Neural cell (in vitro differentiated cells): ENCODE data around the gene ARHGAP27. TPM values are rescaled to one million over a fixed set of nuclear protein-coding genes. Genes with fewer than 3 reads are reported as not detected.

Experiments used
- H2AFZ ChIP-seq: fragments of 200-600, 300-800 bp; sonication (generic), shearing (Covaris generic); 2 replicates; pipeline ENCODE4 v1.6.0; 2014; ENCODE audit warnings: low read depth, mild to moderate bottlenecking, antibody characterized with exemption, low read length, moderate library complexity
- H3F3A ChIP-seq: fragments of 200-600 bp; shearing (Covaris generic); 2 replicates; pipeline ENCODE4 v1.6.1; 2016; ENCODE audit warnings: mild to moderate bottlenecking, moderate library complexity, mixed read lengths, antibody characterized with exemption, low read length; ENCODE audit not compliant: insufficient read depth, poor library complexity, severe bottlenecking
- H3K27ac ChIP-seq: fragments of 200-600, 300-800 bp; sonication (generic), shearing (Covaris generic); 2 replicates; pipeline ENCODE4 v1.5.1; 2014; ENCODE audit warnings: mild to moderate bottlenecking, low read length, moderate library complexity
- H3K27me3 ChIP-seq: fragments of 300-800, 200-600 bp; sonication (generic), shearing (Covaris generic); 2 replicates; pipeline ENCODE4 v1.6.0; 2014; ENCODE audit warnings: mild to moderate bottlenecking, low read depth, low read length, moderate library complexity; ENCODE audit not compliant: insufficient read depth
- H3K36me3 ChIP-seq: fragments of 300-800, 200-600 bp; sonication (generic), shearing (Covaris generic); 2 replicates; pipeline ENCODE4 v1.5.1; 2014; ENCODE audit warnings: mild to moderate bottlenecking, antibody characterized with exemption, low read length, moderate library complexity; ENCODE audit not compliant: insufficient read depth
- H3K4me2 ChIP-seq: fragments of 300-800, 200-600 bp; sonication (generic), shearing (Covaris generic); 2 replicates; pipeline ENCODE4 v1.6.0; 2014; ENCODE audit warnings: mild to moderate bottlenecking, low read length
- H3K4me3 ChIP-seq: fragments of 300-800, 200-600 bp; sonication (generic), shearing (Covaris generic); 2 replicates; pipeline ENCODE4 v1.5.1; 2014; ENCODE audit warnings: mild to moderate bottlenecking, low read length, moderate library complexity
- H3K79me2 ChIP-seq: fragments of 200-600 bp; shearing (Covaris generic); replicated peaks from 2 replicates; pipeline ENCODE4 v1.6.0; 2014; ENCODE audit warnings: mild to moderate bottlenecking, low read length, moderate library complexity; ENCODE audit not compliant: insufficient read depth
- H3K9ac ChIP-seq: fragments of 300-800, 200-600 bp; sonication (generic), shearing (Covaris generic); 2 replicates; pipeline ENCODE4 v1.6.1; 2016; ENCODE audit warnings: mild to moderate bottlenecking, low read length, mixed read lengths
- H3K9me2 ChIP-seq: fragments of 200-600 bp; shearing (Covaris generic); 2 replicates; pipeline ENCODE4 v1.6.1; 2016; ENCODE audit warnings: mild to moderate bottlenecking, low read length, mixed read lengths; ENCODE audit not compliant: insufficient read depth
- H3K9me3 ChIP-seq: fragments of 200-600, 300-800 bp; sonication (generic), shearing (Covaris generic); 2 replicates; pipeline ENCODE4 v1.6.1; 2016; ENCODE audit warnings: mild to moderate bottlenecking, mixed run types, low read length, moderate library complexity, mixed read lengths
- H4K20me1 ChIP-seq: fragments of 200-600 bp; shearing (Covaris generic); 2 replicates; pipeline ENCODE4 v1.6.1; 2016; ENCODE audit warnings: mild to moderate bottlenecking, mixed run types; ENCODE audit not compliant: insufficient read depth
- EP300 ChIP-seq: fragments of 450-650 bp; conservative IDR thresholded peaks from 2 replicates; pipeline ENCODE4 v1.6.1; 2014; ENCODE audit warnings: antibody characterized with exemption, mild to moderate bottlenecking, moderate library complexity; ENCODE audit not compliant: poor library complexity, severe bottlenecking
- EZH2 ChIP-seq: fragments of 200-600, 300-800 bp; shearing (Covaris generic), sonication (generic); IDR thresholded peaks from 2 replicates; pipeline ENCODE4 v1.6.1; 2014; ENCODE audit warnings: antibody characterized with exemption, low read length, borderline replicate concordance, mild to moderate bottlenecking; ENCODE audit not compliant: insufficient read depth, poor library complexity, severe bottlenecking
- MXI1 ChIP-seq: fragments of 450-650 bp; conservative IDR thresholded peaks from 2 replicates; pipeline ENCODE4 v1.6.1; 2014; ENCODE audit warnings: antibody characterized with exemption, mild to moderate bottlenecking; ENCODE audit not compliant: poor library complexity, severe bottlenecking
- POLR2AphosphoS5 ChIP-seq: IDR thresholded peaks from 2 replicates; pipeline ENCODE4 v1.6.1; 2012
- RAD21 ChIP-seq: fragments of 450-650 bp; conservative IDR thresholded peaks from 2 replicates; pipeline ENCODE4 v1.6.1; 2014; ENCODE audit warnings: antibody characterized with exemption, mild to moderate bottlenecking, moderate library complexity
- SMC3 ChIP-seq: fragments of 450-650 bp; conservative IDR thresholded peaks from 2 replicates; pipeline ENCODE4 v1.6.1; 2014; ENCODE audit warnings: antibody characterized with exemption, mild to moderate bottlenecking, moderate library complexity; ENCODE audit not compliant: poor library complexity
- TAF1 ChIP-seq: IDR thresholded peaks from 2 replicates; pipeline ENCODE4 v1.6.1; 2012; ENCODE audit warnings: low read depth
- polyA plus RNA-seq: library from polyadenylated mRNA; depleted of rRNA; stranded (reverse); fragments of >200 nt; gene quantifications from 2 replicates; pipeline ENCODE4 v1.2.3, GENCODE V29; 2014
- TF ChIP-seq, protein P1 (sequence below): fragments of 450-650 bp; IDR thresholded peaks from 2 replicates; pipeline ENCODE4 v1.5.1; 2014; ENCODE audit warnings: antibody characterized with exemption, mild to moderate bottlenecking, moderate library complexity; ENCODE audit not compliant: poor library complexity, severe bottlenecking
- TF ChIP-seq, protein P2 (sequence below): IDR thresholded peaks from 2 replicates; pipeline ENCODE4 v1.6.1; 2012; ENCODE audit warnings: borderline replicate concordance

Gene ARHGAP27
- polyA plus RNA-seq, 1 donor from 2014 or later, result 7.4 TPM

DNA sequence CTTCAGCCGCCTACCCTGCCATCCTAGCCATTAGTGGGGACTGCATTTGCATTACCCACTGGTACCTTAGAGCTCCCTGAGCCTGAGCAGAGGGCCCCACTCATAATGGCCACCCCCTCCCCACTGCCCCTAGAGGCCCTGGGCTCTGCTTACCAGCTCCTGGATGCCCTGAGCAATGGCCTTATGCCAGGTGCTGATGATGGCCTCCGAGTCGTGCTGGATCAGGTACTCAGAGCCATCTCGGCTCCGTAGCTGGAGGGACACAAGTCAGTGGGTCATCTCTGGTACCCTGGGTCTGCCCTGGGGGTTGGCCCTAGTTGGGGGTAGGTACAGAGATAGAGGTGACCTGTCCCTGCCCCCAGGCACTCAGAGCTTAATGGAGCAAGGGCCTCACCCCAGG, 34.9 kb downstream of the ARHGAP27 start:
- Histone ChIP-seq H2AFZ (no peak overlapping the region), H3K27me3 (no peaks in the 10 kb centered on the region), H3K9me2 (no peaks in the 10 kb centered on the region), H3K9ac (no peak overlapping the region), H3K4me2 (no peak overlapping the region), H4K20me1 (no peaks in the 10 kb centered on the region), H3F3A (no peaks in the 10 kb centered on the region), H3K4me3 (no peak overlapping the region), H3K9me3 (no peaks in the 10 kb centered on the region), H3K36me3 (no peaks in the 10 kb centered on the region), H3K27ac (no peak overlapping the region), H3K79me2 (no peaks in the 10 kb centered on the region)
- TF ChIP-seq TAF1 (no peak), POLR2AphosphoS5 (no peak), EZH2 (no peak), RAD21 (no peak), EP300 (no peak)
- TF ChIP-seq, protein P1, sequence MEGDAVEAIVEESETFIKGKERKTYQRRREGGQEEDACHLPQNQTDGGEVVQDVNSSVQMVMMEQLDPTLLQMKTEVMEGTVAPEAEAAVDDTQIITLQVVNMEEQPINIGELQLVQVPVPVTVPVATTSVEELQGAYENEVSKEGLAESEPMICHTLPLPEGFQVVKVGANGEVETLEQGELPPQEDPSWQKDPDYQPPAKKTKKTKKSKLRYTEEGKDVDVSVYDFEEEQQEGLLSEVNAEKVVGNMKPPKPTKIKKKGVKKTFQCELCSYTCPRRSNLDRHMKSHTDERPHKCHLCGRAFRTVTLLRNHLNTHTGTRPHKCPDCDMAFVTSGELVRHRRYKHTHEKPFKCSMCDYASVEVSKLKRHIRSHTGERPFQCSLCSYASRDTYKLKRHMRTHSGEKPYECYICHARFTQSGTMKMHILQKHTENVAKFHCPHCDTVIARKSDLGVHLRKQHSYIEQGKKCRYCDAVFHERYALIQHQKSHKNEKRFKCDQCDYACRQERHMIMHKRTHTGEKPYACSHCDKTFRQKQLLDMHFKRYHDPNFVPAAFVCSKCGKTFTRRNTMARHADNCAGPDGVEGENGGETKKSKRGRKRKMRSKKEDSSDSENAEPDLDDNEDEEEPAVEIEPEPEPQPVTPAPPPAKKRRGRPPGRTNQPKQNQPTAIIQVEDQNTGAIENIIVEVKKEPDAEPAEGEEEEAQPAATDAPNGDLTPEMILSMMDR, result no peak

DNA sequence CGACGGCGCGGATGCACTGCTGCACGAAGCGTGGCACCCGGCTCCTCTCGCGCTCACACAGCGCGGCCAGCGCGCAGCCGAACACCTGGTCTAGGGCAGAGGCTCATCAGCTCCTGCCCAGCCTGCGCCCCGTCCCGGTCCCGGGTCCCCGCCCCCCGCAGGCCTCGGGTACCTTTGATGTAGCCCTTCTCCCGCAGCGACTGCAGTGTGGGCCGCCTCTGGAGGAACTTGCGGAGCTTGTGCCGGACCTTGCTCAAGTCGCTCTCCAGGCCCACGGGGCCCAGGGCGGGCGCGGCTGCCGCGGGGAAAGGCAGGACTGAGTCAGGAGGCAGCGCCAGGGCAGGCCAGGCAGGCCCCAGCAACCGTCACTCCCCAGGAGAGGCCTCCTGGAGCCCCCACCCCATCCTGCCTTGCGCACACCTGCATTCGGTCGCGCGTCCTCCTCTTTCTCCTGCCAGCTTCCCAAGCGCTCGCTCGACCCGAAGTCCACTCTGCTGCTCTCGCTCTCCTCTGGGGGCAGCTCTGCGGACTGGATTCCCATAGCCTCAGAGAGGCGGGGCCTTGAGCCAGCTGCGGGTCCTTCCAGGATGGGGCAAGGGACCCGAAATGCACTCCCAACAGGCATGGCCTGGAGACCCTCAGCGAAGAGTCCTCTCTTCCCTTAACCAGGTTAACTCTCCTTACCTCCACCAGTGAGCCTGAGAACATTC, 36.0 kb downstream of the ARHGAP27 start:
- H3K9ac ChIP-seq, result no peak overlapping the region
- H3K79me2 ChIP-seq, result no peaks in the 10 kb centered on the region
- no peaks in the 10 kb centered on the region for H4K20me1 ChIP-seq
- TF ChIP-seq SMC3, result no peak
- TF ChIP-seq EP300, result no peak
- TF ChIP-seq, protein P2, sequence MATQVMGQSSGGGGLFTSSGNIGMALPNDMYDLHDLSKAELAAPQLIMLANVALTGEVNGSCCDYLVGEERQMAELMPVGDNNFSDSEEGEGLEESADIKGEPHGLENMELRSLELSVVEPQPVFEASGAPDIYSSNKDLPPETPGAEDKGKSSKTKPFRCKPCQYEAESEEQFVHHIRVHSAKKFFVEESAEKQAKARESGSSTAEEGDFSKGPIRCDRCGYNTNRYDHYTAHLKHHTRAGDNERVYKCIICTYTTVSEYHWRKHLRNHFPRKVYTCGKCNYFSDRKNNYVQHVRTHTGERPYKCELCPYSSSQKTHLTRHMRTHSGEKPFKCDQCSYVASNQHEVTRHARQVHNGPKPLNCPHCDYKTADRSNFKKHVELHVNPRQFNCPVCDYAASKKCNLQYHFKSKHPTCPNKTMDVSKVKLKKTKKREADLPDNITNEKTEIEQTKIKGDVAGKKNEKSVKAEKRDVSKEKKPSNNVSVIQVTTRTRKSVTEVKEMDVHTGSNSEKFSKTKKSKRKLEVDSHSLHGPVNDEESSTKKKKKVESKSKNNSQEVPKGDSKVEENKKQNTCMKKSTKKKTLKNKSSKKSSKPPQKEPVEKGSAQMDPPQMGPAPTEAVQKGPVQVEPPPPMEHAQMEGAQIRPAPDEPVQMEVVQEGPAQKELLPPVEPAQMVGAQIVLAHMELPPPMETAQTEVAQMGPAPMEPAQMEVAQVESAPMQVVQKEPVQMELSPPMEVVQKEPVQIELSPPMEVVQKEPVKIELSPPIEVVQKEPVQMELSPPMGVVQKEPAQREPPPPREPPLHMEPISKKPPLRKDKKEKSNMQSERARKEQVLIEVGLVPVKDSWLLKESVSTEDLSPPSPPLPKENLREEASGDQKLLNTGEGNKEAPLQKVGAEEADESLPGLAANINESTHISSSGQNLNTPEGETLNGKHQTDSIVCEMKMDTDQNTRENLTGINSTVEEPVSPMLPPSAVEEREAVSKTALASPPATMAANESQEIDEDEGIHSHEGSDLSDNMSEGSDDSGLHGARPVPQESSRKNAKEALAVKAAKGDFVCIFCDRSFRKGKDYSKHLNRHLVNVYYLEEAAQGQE, result no peak
- no peak for TF ChIP-seq MXI1
- no peak for TF ChIP-seq RAD21
- TF ChIP-seq, protein P1, result no peak
- TF ChIP-seq EZH2, result no peak
- TF ChIP-seq POLR2AphosphoS5, result no peak
- no peak for TF ChIP-seq TAF1
- no peaks in the 10 kb centered on the region for H3F3A ChIP-seq
- H3K27ac ChIP-seq, result no peak overlapping the region
- no peak overlapping the region for H3K4me3 ChIP-seq
- H3K36me3 ChIP-seq, result no peaks in the 10 kb centered on the region
- no peaks in the 10 kb centered on the region for H3K9me2 ChIP-seq
- no peak overlapping the region for H2AFZ ChIP-seq
- H3K27me3 ChIP-seq, result no peaks in the 10 kb centered on the region
- H3K9me3 ChIP-seq, result no peaks in the 10 kb centered on the region
- no peak overlapping the region for H3K4me2 ChIP-seq
